NCI-H82 (cell line): ENCODE data around the gene TACC3.

ENCODE experiments used
- DNase-seq: peaks from one replicate; lab custom pipeline; 2025; lab: John Stamatoyannopoulos, UW

The TACC3 gene

DNA sequence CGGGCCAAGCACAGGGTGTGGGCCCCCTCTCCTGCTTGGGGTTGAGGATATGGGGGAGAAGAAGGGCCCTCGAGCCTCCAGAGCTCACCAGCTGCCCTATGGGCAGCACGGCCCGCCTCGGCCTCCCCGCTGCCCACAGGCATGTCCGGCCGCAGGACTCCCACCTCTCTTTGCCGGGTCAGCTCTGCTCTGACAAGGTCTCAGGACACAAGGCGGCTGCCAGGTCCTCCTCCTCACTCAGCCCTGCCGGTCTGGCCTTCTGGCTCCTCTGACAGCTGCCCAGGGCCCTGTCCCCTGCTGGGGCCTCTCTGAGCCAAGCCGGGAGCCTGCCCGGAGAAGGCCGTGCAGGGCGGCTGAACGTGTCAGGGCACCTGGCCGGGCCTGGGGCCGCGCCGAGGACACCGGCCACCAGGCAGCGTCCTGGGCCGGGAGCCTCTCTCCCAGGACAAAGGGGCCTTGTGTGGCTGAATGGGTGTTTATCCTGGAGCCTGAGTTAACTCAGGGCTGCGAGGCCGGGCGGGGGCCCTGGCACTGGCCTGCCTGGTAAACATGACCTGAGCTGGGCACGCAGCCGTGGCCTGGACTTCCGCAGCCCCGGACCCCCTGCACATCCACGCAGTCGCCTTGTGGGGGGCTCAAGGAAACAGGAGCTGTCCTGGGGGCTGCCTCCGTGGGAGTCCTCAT, 25.7 kb downstream of the TACC3 start:
- DNase-seq, result no peak

DNA sequence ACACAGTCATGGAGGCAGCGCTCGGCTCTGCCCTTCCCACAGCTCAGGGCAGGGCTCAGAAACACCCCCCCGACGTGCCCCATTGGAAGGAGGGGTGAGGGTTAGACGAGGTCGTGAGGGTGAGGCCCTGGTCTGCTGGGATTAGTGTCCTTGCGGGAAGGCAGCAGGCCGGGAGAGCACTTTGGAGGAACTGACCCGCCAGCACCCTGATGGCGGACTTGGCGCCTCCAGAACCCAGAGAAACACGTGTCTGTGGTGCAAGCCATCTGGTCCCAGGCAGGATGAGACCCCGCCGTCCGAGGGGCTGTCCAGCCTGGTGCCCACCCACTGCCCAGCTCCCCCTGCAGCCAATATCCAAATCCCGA, 26.3 kb downstream of the TACC3 start:
- peak; percentile 33 for DNase-seq

DNA sequence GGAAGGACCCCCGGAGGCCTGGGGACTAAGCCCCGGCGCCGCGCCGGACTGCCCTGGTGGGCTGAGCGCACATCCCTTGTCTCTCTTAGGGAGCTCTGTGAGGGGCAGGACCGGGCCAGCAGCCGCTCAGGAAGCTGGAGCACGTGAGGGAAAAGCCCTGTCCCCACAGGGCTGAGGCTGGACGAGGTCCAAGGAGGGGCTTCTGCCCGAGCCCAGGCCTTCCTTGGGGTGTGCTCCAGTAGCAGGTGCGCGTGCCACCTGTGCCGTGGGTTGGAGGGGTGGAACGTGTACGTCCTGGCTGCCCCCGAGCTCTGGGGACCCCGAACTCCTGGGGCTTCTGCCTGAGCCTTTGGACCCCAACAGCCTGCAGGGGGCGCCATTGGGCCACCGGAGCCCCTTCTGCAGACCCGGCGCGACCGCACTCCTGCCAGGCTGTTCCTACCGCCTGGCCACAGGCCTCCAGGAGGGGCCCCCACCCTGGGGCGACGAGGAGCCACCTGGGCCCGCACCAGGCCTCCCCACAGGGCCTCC, 27.2 kb downstream of the TACC3 start:
- DNase-seq, result peak; percentile 89

DNA sequence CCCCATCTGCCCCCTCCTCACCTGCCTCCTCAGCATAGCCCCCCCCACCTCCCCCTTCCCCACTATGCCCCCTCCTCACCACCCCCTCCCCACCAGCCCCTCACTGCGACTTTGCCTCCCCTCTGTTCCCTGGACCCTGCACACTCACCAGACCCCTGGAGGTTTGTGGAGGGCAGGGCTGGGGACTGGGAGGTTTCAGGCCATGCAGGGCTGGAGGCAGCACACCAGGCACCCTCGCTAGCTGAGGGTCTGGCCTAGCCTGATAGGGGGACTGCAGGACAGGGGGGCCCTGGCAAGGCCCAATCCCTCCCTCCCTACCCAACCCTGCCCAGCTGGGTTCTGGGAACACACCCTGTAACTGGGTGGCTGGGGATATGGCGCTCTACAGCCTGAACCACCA, 28.0 kb downstream of the TACC3 start:
- DNase-seq, result peak; percentile 37

DNA sequence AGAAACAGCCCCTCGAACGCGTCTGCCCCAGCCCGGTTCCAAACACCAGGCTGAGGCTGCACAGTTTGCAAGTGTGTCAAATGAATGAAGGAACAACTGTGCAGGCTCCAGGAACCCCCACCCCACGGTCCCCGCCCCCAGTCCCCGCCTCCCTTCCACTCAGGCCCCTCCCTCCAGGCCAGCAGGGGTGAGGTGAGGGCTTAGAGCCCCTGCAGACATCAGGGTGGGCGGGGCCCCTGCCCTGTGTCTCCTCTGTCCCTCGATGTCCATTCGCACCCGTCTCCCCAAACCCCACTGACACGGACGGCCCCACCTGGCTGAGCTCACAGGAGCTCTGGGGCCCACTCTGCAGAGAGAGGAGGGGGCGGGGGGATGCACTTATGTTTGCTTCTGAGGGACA, 28.5 kb downstream of the TACC3 start:
- peak; percentile 37 for DNase-seq

DNA sequence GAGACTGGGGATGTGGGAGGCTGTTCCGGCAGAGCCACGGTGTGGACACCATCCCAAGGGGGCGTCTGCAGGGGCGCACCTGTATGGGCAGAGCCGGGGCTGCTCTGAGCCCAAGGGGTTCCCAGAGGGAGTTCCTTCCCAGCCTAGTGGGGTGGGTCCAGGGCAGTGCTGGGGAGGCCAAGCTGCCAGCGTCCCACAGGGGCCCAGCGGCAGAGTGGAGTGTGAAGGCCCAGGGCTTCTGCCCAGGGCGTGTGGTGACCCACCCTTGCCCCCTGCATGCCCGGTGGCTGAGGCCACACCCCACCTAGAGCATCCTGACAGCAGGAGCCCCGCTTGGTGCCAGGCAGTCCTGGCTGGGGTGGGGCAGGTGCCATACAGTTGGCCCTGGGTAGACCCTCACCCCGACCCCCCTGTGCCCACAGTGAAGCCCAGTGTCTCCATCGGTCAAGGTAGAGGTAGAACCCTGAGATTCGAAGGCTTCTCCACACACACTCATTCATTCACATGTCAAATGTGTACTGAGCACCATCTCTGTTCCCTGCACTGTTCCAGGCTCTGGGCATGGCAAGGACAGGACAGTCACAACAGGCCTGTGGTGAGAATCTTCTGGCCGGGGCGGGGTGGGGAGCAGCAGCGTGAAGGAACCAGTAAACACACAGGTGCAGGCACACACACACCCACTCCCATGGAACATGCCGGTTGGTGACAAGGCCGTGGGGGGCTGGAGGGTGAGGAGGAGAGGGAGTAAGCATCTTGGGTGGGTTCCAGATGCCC, 29.2 kb downstream of the TACC3 start:
- no peak for DNase-seq

DNA sequence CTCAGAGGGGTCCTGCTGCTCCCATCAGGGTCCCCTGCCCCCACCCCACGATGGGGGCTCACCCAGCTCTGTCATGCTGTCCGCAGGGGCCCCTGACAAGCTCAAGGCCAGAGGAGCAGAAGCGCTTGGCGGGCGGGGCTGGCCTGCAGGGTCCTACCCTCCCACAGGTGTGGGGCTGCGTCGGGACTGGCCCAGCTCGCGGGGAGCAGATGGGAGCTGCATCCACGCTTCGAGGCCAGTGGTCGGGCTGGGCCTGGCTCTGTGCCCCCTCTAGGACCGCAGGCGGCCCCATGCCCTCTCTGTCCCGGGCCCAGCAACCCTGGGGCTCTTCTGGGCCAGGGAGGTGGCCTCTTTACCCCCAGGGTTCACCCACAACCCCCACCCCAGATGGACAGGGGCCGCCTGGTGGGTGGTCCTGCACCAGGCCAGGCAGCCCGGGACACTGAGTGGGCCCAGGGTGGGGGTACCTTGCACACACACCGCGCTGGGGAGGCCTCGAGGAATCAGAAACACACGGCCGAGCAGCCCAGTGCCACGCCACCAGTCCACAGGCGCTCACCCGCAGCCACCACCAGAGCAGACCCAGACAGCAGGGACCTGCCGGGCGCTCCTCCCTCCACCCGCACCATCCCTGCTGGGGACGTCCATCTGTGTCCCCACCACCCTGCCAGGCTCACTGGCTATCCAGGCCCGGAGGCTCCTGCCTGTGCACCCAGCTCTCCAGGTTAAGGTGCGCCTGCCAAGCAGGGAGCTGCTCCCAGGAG, 30.0 kb downstream of the TACC3 start:
- no peak for DNase-seq

DNA sequence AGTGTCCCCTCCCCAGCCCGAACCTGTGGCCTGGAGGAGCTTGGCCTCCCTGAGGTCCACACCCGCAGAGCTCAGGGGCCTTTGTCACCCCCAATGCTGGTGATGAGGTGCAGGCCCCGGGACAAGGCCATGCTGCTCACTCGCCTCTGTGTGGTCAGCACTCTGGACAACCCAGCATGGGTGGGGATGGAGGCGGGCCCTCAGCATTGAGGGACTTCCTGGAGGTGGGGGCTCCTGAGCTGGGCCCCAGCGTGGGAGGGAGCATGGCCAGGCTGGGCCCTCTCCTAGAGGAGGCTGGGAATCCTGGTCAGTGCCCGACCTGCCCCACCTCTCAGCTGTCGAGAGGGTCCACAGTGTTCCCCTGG, 30.6 kb downstream of the TACC3 start:
- DNase-seq, result no peak

DNA sequence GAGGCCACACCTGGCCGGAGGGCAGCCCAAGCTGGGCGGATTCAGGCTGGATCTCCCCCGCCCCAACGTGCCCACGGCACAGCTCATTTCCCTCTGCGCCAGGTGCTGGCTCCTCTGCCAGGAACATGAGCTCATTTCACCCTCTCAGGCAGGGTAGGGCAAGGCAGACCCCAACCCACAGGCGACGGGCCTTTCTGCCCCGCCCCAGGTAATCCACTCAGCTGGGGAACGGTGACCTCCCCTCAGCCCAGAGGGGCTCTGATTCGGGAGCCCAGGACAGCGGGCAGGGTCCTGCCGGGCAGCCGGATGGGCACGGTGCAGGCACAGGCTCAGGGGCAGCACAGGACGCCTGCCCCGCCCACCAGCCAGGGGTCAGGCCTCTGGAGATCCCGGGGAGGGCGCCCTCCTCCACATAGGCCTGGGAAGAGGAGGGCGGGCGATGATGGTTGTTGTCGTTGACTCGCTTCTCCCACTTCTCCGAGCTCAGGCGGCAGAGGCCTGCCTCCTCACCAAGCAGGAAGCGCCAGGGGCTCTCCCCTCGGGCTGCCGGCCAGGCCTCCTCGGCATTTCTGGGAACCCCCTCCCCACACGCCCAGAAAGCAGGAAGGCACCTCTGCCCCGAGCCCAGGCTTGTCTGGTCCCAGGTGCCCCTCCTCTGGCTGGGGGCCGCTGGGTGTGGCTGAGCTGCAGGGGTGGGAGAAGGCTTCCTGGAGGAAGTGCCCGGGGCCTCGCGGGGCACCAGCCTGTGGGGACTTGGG, 31.1 kb downstream of the TACC3 start:
- DNase-seq, result no peak

DNA sequence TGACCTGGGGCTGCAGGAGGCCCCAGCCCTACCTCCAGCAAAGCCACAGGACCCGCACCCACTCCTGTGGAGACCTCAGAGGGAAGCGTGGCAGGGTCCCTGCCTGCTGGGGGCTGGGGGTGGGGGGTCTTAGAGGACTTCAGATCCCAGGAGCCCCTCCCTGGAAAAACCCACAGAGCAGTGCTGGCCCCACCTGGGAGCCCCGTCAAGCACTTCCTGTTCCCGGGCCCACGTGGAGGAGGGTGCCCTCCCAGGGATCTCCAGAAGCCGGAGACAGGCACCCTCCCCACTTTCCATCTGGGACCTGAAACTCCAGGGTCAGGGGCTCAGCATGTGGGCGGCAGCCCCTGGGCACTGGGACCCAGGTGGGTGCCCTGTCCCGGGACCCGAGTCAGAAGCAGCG, 32.0 kb downstream of the TACC3 start:
- DNase-seq, result no peak

DNA sequence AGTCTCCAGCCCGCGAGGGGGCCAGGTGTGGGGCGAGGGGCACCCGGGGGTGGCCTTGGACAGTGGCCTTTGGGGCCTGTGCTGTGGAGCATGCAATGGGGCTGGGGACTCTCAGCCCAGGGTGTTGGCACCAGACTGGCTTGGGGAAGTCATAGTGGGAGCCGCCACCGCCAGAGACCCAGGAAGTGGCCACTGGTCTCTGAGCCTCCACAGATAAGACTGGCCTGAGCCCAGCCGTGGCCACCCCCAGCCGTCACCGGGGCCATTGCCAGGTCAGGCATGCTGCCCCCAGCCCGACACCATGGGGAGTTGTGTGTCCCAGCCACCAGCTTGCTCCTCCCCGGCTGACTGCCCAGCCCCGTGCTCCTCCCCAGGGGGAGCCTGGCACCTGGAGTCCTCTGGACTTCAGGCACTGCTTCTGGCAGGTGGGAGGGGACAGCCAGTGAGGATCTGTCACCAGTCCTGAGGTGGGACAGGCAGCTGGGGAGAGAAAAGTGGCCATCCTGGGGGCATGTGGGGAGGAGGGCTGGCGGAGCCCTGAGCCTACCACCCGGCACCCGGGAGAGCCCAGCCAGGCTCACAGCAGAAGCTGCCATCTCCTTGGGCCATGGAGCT, 32.5 kb downstream of the TACC3 start:
- no peak for DNase-seq

DNA sequence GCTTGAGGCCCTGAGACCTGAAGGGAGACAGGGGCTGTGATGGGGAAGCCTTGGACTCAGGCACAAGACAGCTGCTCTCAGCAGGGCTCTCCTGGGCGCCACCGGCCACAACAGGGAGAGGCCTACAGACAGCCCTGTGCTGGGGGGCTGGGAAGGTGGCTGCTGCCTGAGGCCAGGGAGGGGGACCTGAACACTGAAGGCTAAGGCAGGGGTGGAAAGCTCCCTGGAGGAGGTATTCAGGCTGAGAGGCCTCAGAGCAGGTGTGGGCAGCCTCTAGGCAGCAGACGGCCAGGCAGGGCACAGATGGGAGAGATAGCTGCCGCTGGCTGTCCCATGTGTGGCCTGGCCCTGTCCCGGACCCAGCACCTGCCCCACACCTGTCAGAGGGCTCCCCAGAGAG, 33.0 kb downstream of the TACC3 start:
- no peak for DNase-seq

DNA sequence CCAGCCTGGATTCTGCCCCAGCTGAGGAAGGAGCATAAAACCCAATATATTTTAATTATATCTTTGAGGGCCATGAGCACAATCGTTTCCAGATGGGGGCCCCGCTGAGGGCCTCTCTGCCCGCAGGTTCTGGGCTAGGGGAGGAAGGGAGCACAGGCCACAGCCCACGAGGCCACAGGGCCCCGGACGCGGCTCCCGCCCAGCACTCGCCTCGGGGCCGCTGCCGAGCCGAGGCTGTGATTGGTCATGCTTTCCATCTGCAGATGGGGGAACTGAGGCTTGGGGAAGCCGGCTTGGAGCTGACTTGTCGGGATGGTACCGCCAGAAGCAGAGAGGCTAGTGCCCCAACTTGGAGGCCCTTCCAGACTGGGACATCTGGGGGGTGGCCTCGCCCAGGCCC, 34.0 kb downstream of the TACC3 start:
- DNase-seq, result no peak

DNA sequence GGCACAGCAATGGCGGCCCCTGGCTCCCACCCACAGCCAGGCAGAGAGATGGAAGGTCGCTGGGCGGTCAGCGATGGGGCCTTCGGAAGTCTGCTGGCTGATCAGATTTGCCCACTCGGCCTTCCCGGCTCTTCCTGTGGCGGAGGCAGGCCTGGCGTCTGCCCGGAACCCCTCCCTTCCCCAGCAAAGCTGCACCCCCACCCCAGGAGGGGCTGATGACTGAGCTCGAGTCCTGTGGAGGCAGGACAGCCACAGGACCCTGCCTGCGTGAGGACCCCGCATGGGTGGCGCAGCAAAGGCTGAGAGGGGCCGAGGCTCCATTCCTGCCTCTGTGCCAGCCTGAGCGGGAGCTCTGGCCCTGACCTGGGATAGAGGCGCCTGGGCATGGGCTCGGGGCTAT, 34.8 kb downstream of the TACC3 start:
- no peak for DNase-seq

DNA sequence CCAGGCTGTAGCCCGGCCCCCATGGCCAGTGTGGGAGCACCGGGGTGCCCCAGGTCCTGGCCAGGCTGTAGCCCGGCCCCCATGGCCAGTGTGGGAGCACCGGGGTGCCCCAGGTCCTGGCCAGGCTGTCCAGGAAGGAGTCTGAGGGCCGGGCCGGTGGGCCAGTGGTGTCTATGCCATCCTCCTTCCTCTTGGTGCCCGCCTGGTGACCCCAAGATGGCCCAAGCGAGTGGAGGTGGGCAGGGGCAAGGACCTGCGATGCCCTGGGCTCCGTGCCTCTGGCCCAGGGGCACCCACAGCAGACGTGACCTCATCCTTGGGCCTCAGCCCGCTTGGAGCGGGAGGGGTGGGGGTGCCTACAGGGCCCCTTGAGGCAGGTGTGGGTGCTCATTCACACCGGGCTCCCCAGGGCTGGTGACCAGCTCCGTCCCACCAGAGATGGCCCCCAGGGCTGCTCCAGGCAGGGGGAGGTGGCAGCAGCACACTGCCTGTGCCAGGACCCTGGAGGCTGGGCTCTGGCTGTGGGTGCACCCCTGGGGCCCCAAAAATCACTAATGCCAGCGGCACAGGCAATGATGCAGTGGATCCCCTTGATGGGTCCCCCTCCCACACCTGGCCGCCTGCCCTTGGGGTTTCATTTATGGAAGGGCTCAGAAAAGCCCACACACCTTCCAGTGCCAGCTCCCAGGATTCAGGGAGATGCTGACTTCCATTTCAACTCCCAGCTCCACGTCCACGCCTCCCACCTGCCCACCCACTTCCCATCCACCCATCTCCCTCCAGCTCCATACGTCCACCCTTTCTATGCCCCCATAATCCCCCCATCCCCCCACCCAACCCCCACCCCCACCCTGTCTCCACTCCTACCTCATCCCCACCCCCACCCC, 35.8 kb downstream of the TACC3 start:
- no peak for DNase-seq

DNA sequence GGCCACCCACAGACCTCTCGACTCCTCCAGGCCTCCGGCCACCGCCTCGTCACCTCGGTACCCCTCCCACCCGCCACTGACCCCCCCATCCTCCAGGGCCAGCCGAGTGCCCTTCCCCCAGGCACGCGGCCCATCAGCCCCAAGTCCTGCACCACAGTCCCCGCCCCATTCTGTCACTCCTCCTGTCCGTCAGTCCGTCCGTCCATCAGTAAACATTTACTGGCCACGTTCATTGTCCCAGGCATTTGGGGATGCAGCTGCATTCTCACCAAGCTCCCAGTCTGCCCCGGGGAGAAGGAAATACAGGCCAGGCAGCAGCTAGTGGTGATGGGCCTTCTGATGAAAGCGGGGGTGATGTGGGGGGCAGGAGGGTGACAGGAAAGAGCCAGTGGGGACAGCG, 36.5 kb downstream of the TACC3 start:
- DNase-seq, result no peak

DNA sequence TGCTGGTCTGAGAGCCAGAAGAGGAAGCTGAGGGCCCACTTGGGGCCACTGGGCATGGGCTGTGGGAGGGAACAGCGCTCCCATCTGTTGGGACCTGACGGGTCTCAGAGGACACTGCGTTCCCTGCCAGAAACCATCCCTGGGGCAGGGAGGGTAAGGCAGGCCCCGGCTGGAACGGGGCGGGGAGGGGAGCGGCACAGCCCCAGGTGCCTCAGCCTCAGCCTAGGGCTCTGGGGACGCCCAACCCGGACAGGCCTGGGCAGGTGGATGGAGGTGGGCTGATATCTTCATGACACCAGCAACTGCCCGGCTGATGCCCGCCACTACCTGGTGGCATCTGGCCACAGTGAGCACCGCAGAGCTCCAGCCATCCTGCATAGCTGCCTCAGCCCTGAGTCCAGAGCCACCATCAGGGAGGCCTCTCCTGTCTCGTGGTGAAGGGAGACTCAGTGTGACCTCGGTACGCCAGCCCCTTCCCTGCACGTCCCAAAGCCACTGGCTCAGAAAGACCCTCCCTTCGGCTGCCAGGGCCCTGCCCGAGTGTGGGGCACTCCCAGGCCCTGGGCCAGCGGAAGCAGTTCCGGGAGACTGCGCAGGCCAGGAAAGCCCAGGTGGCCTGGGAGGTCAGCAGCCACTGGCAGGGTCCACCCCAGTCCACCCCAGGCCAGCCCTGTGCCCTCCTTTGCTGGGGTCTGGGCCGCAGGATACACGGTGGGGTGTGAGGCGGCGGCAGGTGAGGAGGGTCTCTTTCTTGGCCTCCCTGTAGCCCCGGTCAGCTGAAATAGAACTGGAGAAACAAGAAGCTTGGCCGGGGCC, 37.2 kb downstream of the TACC3 start:
- DNase-seq, result no peak

DNA sequence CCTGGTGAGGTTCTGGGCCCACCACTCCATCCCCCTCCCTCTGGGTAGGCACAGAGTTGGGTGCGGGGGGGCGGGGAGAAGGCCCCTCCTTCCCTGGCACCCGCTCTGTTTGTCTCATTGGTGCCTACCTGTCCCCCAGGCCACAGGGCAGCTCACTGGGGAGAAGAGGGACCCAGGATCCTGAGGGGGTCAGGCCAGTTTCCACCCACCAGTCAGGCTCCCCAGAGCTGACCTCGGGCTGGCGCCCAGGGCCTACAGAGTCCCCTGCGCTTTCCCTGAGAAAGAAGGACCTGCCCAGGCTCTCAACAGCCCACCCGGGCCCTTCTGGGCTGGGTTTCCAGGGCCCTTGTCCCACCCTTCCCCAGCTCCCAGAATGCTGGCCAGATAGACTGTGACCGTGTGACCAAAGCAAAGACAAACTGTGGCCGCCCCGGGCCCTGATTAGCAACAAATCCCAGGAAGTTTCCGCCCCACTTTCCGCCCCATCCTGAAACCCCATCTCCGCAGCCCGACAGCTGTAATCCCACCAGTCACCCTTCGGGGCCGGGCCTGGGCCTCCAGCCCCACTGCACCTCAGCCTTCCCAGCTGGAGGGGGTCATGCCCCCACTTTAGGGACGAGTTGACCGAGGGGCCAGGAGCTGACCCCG, 38.0 kb downstream of the TACC3 start:
- DNase-seq, result no peak

DNA sequence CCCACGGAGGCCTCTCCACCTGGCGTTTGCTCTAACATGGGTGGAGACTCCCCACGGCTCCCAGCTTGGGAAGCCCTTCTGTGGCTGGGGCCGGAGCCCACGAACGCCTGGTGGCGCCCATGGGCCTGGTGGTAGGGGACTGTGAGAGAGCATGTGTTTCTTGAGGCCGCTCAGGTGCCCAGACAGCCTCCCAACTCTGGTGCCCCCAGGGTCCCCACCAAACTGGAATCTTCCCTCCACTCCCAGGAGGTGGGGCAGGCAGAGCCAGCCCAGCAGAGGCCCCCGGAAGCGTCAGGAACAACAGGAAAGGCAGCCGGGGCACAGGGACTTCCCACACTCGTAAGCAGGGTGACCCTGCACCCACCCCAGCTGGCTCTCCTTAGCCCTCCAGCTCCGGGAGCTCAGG, 38.5 kb downstream of the TACC3 start:
- peak; percentile 60 for DNase-seq
